ENCODE data around the gene WDR46. TPM values are rescaled to one million over a fixed set of nuclear protein-coding genes. Genes with fewer than 3 reads are reported as not detected.
"Not testable (repeated sequence)": the region's sequence is repeated elsewhere in the genome, so short reads cannot be mapped to it uniquely, and the experiment has no call there.

Gene WDR46
- total RNA-seq, 6 experiments from 2014 or later = 71.0 to 89.9 (median 74.6) TPM

DNA sequence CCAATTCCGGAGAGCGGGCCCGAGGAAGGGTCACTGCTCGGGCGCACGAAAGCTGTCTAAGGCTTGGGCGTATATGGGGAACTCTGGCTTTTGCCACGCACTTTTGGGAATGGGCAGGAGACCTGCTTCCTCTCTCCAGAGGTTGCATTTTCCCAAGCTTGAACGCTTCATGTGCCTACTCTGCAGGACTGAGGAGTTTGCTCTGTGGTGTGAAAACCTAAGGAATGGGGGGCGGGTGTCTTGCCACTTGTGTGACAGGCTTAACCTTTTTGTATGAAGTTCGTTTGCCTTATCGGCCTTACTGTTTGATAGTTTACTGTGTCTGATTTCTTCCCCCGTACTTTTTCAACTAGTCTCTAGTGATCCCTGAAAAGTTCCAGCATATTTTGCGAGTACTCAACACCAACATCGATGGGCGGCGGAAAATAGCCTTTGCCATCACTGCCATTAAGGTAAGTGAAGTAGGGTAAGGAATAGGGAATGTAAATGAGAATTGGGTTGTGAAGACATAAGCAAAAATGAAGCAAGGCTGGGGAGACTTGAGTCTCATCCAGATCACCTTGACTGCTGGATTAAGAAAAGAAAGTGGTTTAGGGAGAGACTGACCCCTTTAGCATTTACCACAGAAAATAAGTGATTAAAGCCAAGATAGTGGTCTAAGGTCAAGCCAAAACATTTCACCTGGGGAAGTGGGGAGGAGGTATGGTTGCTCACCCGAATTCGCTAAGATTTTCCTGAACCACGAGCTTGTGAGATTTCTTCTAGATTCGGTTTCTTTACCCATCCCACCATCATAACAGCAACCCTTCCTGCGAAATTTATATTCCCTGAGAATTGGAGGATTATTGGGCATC, 16.5 kb downstream of the WDR46 start:
- peaks cover 23% of the 10 kb centered on the region for H3K27me3 Mint-ChIP-seq (ENCODE audit: insufficient read depth)
- H3K36me3 Mint-ChIP-seq (ENCODE audit: low read depth) = peaks cover 64% of the 10 kb centered on the region
- H3K4me3 Mint-ChIP-seq = peak overlapping the region; percentile 97
- peaks cover 14% of the 10 kb centered on the region for H3K9me3 Mint-ChIP-seq
- H3K4me1 Mint-ChIP-seq (ENCODE audit: low read depth) = peaks cover 60% of the 10 kb centered on the region
- H3K27ac Mint-ChIP-seq = peak overlapping the region; percentile 99
- TF ChIP-seq, protein P1, sequence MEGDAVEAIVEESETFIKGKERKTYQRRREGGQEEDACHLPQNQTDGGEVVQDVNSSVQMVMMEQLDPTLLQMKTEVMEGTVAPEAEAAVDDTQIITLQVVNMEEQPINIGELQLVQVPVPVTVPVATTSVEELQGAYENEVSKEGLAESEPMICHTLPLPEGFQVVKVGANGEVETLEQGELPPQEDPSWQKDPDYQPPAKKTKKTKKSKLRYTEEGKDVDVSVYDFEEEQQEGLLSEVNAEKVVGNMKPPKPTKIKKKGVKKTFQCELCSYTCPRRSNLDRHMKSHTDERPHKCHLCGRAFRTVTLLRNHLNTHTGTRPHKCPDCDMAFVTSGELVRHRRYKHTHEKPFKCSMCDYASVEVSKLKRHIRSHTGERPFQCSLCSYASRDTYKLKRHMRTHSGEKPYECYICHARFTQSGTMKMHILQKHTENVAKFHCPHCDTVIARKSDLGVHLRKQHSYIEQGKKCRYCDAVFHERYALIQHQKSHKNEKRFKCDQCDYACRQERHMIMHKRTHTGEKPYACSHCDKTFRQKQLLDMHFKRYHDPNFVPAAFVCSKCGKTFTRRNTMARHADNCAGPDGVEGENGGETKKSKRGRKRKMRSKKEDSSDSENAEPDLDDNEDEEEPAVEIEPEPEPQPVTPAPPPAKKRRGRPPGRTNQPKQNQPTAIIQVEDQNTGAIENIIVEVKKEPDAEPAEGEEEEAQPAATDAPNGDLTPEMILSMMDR (IDR thresholded peaks at IDR 0.05) = no peak
- no peak for DNase-seq

DNA sequence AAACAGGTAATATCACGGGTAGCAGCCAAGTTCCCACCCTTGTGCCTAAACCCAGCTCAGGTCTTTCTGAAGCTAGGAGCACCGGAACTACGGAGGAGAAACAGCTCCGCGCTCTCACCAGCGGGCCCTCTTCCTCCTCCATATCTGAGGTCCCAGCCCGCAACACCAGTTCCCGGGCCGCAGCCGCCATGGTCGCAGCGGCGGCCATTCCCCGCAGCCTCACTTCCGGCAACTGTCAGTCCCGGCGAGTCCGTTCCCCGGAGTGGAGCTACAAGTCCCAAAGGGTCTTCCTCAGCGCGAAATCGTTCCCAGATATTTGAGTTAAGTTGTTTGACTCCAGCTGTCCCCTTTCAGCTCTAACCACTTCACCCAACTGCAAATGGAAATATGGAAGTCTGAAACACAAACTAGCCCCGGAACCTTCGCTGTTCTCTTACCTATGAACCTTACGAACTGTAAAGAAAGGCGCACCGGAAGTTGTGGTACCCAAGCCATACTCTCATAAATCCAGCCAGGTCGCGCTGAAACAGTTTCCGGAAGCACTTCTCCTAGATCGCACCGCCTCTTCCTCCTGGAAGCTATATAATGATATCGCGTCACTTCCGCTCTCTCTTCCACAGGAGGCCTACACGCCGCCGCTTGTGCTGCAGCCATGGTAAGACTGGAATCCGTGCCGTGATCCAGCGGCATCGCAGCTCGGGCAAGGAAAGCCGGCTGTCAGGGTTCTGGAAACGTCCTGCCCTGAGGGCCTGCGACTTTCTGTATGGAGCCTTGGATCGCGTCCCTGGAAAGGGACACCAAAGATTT, 17.4 kb downstream of the WDR46 start, which contains the start of the genes RPS18 and VPS52:
Gene RPS18, plus strand, starts transcription at position 608 of the 807 bp plus-strand sequence. Its CDS starts 45 bp downstream, at position 653.
Gene VPS52, minus strand, starts transcription at position 409 of the 807 bp plus-strand sequence. Its CDS starts 201 bp downstream, at position 208.
- TF ChIP-seq, protein P1 (IDR thresholded peaks at IDR 0.05) = no peak; the same call in none of the 2 replicates
- Mint-ChIP-seq H3K9me3 (peaks cover 14% of the 10 kb centered on the region), H3K27me3 (ENCODE audit: insufficient read depth) (peaks cover 20% of the 10 kb centered on the region), H3K4me1 (ENCODE audit: low read depth) (peaks cover 58% of the 10 kb centered on the region), H3K4me3 (peak within 1 kb of the TSS; percentile 97), H3K27ac (peak within 1 kb of the TSS; percentile 99), H3K36me3 (ENCODE audit: low read depth) (peaks cover 70% of the 10 kb centered on the region)
- peak; percentile 99 for DNase-seq

DNA sequence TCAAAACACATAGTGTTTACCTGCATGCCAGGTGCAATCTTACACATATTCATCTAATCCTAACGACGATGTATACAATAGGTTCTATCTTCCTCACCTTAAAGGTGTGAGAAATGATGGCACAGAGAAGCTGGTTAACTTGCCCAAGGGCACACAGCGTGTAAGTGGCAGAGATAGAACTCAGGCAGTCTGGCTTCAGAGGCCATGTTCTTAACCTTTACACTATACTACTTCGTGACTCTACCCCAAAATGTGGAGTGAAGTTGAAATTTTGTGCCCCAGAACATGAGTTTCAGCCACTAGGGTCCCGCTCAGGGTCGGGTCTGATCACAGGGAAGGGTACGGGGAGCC, 17.9 kb downstream of the WDR46 start:
- DNase-seq = no peak
- Mint-ChIP-seq H3K27ac (peak overlapping the region; percentile 99), H3K4me1 (ENCODE audit: low read depth) (peaks cover 52% of the 10 kb centered on the region), H3K27me3 (ENCODE audit: insufficient read depth) (peaks cover 18% of the 10 kb centered on the region), H3K9me3 (peaks cover 14% of the 10 kb centered on the region), H3K36me3 (ENCODE audit: low read depth) (peaks cover 70% of the 10 kb centered on the region), H3K4me3 (peak overlapping the region; percentile 97)
- TF ChIP-seq, protein P1 (IDR thresholded peaks at IDR 0.05) = peak; percentile 44; the same call in 1 of the 2 replicates

DNA sequence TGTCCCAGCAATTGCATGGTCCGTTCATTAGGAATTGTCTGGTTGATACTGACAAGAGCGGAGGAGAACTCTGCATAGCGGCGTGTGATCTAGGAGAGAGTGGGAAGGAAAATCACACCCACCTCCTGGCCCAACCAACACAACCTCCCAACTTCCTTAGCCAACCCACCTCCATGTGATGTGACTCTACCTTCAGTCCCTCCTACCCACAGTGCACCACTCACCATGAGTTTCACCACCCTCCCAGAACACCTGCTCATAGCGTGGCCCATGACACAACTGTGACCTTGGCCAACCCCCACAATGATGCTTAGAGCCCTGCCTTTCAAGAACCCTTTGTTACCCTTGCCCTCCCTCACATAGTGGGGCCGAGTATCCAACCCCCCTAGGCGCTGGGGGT, 25.0 kb downstream of the WDR46 start:
- peaks cover 17% of the 10 kb centered on the region for H3K4me1 Mint-ChIP-seq (ENCODE audit: low read depth)
- TF ChIP-seq, protein P1 (IDR thresholded peaks at IDR 0.05) = no peak

DNA sequence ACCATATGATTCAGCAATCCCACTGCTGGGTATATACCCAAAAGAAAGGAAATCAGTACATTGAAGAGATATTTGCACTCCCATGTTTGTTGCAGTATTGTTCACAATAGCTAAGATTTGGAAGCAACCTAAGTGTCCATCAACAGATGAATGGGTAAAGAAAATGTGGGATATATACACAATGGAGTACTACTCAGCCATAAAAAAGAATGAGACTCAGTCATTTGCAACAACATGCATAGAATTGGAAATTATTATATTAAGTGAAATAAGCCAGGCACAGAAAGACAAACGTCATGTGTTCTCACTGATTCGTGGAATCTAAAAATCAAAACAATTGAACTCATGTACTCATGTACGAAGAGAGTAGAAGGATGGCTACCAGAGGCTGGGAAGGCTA, 26.5 kb downstream of the WDR46 start:
- Mint-ChIP-seq H3K36me3 (ENCODE audit: low read depth) (peaks cover 46% of the 10 kb centered on the region), H3K4me1 (ENCODE audit: low read depth) (peaks cover 17% of the 10 kb centered on the region)
- H3K27ac Mint-ChIP-seq; H3K4me3 Mint-ChIP-seq; H3K27me3 Mint-ChIP-seq (ENCODE audit: insufficient read depth); DNase-seq; H3K9me3 Mint-ChIP-seq: not testable (repeated sequence)

More for the DNA sequence above, 25.0 kb downstream of the WDR46 start:
- DNase-seq = no peak
- no peaks in the 10 kb centered on the region for H3K9me3 Mint-ChIP-seq
- no peak overlapping the region for H3K27ac Mint-ChIP-seq
- H3K36me3 Mint-ChIP-seq (ENCODE audit: low read depth) = peaks cover 51% of the 10 kb centered on the region
- H3K27me3 Mint-ChIP-seq (ENCODE audit: insufficient read depth) = no peaks in the 10 kb centered on the region; the same call in 1 of the 2 replicates
- no peak overlapping the region for H3K4me3 Mint-ChIP-seq

Measured in HFFc6 (cell line).